ENCODE measurements around the gene RFC2. TPM values are rescaled to one million over a fixed set of nuclear protein-coding genes. Genes with fewer than 3 reads are reported as not detected.
A peak's percentile ranks its signal among the peaks of the same experiment; 100 is the strongest.

Gene RFC2
- total RNA-seq, 3 donors from 2014 or later (not counting 1 experiment from before 2014, with no cell fraction given), result 16.9 to 26.5 (median 20.5) TPM

DNA sequence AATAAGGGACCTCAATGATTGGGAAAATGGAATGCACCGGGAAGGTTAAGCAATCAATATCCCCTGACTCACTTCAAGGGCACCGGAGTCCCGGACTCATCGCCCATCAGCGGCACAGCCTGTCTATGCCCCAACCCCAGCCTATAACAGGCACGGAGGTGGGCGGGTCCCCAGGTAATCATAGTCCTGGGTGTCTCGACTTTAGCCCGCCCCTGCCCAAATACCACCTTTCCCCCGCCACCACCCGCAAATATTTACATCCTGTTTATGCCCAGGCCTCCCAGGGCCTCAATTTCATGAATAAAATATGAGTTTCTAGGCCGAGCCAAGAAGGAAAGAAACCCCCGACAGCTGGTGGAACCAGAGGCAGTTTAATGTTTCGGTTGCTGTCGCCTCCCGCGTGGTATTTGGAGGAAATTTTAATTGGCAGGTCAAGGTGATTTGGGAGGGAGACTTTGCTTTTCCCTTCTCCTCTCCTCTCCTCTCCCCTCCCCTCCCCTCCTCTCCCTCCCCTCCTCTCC, 15.6 kb upstream of the RFC2 start:
- H3K9me3 ChIP-seq (ENCODE audit: control insufficient read depth, insufficient read depth, low read length), result no peaks in the 10 kb centered on the region
- Mint-ChIP-seq H3K4me1 (peaks cover 5 to 10% of the 10 kb centered on the region in 2 donors), H3K27me3 (ENCODE audit: low read depth in 2 of 2) (peaks cover 0 to 3% of the 10 kb centered on the region in 2 donors), H3K4me3 (peak overlapping the region; percentile 80), H3K9me3 (no peaks in the 10 kb centered on the region), H3K27ac (peak overlapping the region in 1 of 2 donors; percentile 69), H3K36me3 (no peaks in the 10 kb centered on the region)
- DNase-seq (peak; percentile 45 to 81), ATAC-seq (peak; percentile 77 to 90 (median 85))
- H3K4me1 ChIP-seq (ENCODE audit: control insufficient read depth, insufficient read depth, low read length), result peaks cover 27% of the 10 kb centered on the region
- under 1% methylated on average over 13 of the region's 17 CpGs for WGBS (ENCODE audit: insufficient coverage)
- no peaks in the 10 kb centered on the region for H3K27me3 ChIP-seq (ENCODE audit: control insufficient read depth, insufficient read depth, low read length)
- TF ChIP-seq, protein P1, sequence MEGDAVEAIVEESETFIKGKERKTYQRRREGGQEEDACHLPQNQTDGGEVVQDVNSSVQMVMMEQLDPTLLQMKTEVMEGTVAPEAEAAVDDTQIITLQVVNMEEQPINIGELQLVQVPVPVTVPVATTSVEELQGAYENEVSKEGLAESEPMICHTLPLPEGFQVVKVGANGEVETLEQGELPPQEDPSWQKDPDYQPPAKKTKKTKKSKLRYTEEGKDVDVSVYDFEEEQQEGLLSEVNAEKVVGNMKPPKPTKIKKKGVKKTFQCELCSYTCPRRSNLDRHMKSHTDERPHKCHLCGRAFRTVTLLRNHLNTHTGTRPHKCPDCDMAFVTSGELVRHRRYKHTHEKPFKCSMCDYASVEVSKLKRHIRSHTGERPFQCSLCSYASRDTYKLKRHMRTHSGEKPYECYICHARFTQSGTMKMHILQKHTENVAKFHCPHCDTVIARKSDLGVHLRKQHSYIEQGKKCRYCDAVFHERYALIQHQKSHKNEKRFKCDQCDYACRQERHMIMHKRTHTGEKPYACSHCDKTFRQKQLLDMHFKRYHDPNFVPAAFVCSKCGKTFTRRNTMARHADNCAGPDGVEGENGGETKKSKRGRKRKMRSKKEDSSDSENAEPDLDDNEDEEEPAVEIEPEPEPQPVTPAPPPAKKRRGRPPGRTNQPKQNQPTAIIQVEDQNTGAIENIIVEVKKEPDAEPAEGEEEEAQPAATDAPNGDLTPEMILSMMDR (IDR thresholded peaks at IDR 0.05), result no peak
- intact Hi-C loops (cut with micrococcal nuclease), result loop anchor here (1.0 kb wide), 1 partner anchor 19 kb away; the partner anchor contains the start of gene CLIP2
- H3K27ac ChIP-seq (ENCODE audit: low read length), result no peak overlapping the region
- H3K4me3 ChIP-seq (ENCODE audit: low read length), result peak overlapping the region; percentile 51
- no peaks in the 10 kb centered on the region for H3K36me3 ChIP-seq (ENCODE audit: control insufficient read depth, insufficient read depth, low read length)

DNA sequence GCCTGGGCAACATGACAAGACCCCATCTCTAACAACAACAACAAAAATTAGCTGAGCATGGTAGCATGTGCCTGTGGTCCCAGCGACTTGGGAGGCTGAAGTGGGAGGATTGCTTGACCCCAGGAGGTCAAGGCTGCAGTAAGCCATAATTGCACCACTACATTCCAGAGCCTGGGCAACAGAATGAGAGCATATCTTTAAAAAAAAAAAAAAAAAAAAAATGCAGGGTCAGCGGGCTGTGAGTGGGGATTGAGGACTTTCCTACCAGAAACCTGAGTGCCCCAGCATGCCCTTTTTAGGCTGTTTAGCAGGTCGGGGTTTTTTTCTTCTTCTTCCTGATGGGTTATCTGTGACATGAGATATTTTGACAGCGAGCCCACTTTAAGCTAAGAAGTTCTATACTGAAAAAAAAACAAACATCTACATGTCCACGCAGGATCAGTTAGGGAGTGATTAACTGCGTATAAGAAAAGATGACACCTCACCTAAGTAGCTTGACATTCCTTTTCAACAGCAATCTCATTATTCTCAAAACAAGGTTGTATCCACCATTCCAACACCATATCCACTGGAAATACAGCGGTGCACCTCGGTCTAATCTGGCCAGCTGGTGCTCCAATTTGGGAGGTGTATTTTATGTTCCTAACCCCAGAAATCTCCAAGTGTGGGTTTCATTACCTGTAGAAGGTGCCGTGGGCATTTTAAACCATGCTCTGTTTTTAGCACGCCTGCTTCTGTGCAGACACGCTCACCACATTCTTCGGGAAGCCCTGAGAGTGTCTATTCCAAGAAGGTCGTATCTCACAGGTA, 13.8 kb upstream of the RFC2 start:
- peaks cover 0 to 3% of the 10 kb centered on the region in 2 donors for H3K27me3 Mint-ChIP-seq (ENCODE audit: low read depth in 2 of 2)
- TF ChIP-seq, protein P1 (IDR thresholded peaks at IDR 0.05), result no peak
- Histone ChIP-seq H3K4me1 (ENCODE audit: control insufficient read depth, insufficient read depth, low read length) (peaks cover 25% of the 10 kb centered on the region), H3K27me3 (ENCODE audit: control insufficient read depth, insufficient read depth, low read length) (no peaks in the 10 kb centered on the region), H3K9me3 (ENCODE audit: control insufficient read depth, insufficient read depth, low read length) (no peaks in the 10 kb centered on the region), H3K4me3 (ENCODE audit: low read length) (no peak overlapping the region), H3K27ac (ENCODE audit: low read length) (no peak overlapping the region), H3K36me3 (ENCODE audit: control insufficient read depth, insufficient read depth, low read length) (no peaks in the 10 kb centered on the region)
- H3K4me3 Mint-ChIP-seq, result no peak overlapping the region
- H3K27ac Mint-ChIP-seq, result no peak overlapping the region
- intact Hi-C loops (cut with micrococcal nuclease), result no loop called here
- no peaks in the 10 kb centered on the region for H3K36me3 Mint-ChIP-seq
- H3K9me3 Mint-ChIP-seq, result no peaks in the 10 kb centered on the region
- 74% methylated on average over 12 of the region's 13 CpGs for WGBS (ENCODE audit: insufficient coverage)
- H3K4me1 Mint-ChIP-seq, result peaks cover 5 to 10% of the 10 kb centered on the region in 2 donors
- DNase-seq (no peak), ATAC-seq (no peak)

DNA sequence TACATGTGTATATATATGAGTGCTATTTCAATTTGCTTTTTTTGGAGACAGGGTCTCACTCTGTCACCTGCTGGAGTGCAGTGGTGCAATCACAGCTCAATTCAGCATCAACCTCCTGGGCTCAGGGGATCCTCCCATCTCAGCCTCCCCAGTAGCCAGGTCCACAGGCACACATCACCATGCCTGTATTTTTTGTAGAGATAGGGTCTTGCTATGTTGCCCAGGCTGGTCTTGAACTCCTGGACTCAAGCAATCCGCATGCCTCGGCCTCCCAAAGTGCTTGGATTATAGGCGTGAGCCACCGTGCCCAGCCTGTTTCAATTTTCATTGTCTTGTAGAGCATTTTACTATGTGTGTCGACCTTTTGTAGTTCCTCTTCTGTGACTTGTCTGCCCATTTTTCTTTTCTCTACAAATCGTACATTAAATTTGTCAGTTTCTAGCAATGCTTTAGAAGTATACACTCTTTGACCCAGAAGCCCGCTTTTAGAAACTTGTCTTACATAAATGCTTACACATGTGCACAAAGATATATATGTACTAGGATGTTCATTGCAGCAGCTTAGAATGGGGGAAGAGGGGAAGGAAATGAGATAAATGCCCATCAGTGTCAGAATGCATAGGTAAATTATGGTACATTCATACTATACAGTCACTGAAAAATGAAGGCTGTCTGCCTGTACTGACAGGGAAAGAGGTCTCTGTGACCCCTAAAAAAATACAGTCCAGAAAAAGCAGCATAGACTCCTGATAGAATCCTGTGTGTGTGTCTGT, 12.2 kb upstream of the RFC2 start:
- no peak overlapping the region for H3K27ac ChIP-seq (ENCODE audit: low read length)

More for the DNA sequence above, 12.2 kb upstream of the RFC2 start:
- 73% methylated on average over 5 of the region's 7 CpGs for WGBS (ENCODE audit: insufficient coverage)
- Histone ChIP-seq H3K36me3 (ENCODE audit: control insufficient read depth, insufficient read depth, low read length) (no peaks in the 10 kb centered on the region), H3K27me3 (ENCODE audit: control insufficient read depth, insufficient read depth, low read length) (no peaks in the 10 kb centered on the region), H3K9me3 (ENCODE audit: control insufficient read depth, insufficient read depth, low read length) (no peaks in the 10 kb centered on the region), H3K4me3 (ENCODE audit: low read length) (no peak overlapping the region), H3K4me1 (ENCODE audit: control insufficient read depth, insufficient read depth, low read length) (peaks cover 10% of the 10 kb centered on the region)
- TF ChIP-seq, protein P1 (IDR thresholded peaks at IDR 0.05), result no peak
- Mint-ChIP-seq H3K36me3 (no peaks in the 10 kb centered on the region), H3K9me3 (no peaks in the 10 kb centered on the region), H3K4me3 (no peak overlapping the region), H3K27me3 (ENCODE audit: low read depth in 2 of 2) (no peaks in the 10 kb centered on the region), H3K27ac (no peak overlapping the region), H3K4me1 (no peaks in the 10 kb centered on the region)
- ATAC-seq (no peak), DNase-seq (no peak)
- intact Hi-C loops (cut with micrococcal nuclease), result no loop called here

Data from natural killer cell (primary cell).